Heart right ventricle (tissue), 16 donors: ENCODE data around the gene TCP11. TPM values are rescaled to one million over a fixed set of nuclear protein-coding genes. Genes with fewer than 3 reads are reported as not detected.

Experiments
- ATAC-seq, 8 donors: fragments of 200-7000 bp; cut with Tn5 transposase; one replicate each; pipeline ENCODE4 v1.9.1; 2020; ENCODE audit warnings: mild to moderate bottlenecking in 8 of 8, moderate library complexity in 8 of 8, moderate number of reproducible peaks in 1 of 8
- DNase-seq, 2 donors: peaks; one replicate each; pipeline ENCODE4 v3.0.0-alpha.2; 2020
- H3K27ac ChIP-seq, 10 donors: fragments of 200-600 bp; sonication (generic) in 2 of 10; one replicate each; pipeline versions ENCODE4 v1.5.0 to v1.8.0; 2020 to 2022; ENCODE audit warnings: mild to moderate bottlenecking in 3 of 10
- H3K27me3 ChIP-seq, 7 donors: fragments of 200-600 bp; one replicate each; pipeline ENCODE4 v1.8.0; 2021 to 2022; ENCODE audit warnings: mild to moderate bottlenecking in 2 of 7
- H3K36me3 ChIP-seq, 9 donors: fragments of 200-600 bp; sonication (generic) in 1 of 9; one replicate each; pipeline versions ENCODE4 v1.5.0 to v1.8.0; 2020 to 2022; ENCODE audit warnings: mild to moderate bottlenecking in 2 of 9
- H3K4me1 ChIP-seq, 9 donors: fragments of 200-600 bp; sonication (generic) in 1 of 9; one replicate each; pipeline versions ENCODE4 v1.5.0 to v1.8.0; 2020 to 2022; ENCODE audit warnings: mild to moderate bottlenecking in 4 of 9
- H3K4me3 ChIP-seq, 10 donors: fragments of 200-600 bp; sonication (generic) in 2 of 10; one replicate each; pipeline versions ENCODE4 v1.5.0 to v1.8.0; 2020 to 2022; ENCODE audit warnings: mild to moderate bottlenecking in 7 of 10, moderate library complexity in 2 of 10
- H3K9me3 ChIP-seq, 11 donors: fragments of 200-600 bp in 10 of 11; sonication (generic) in 2 of 11; one replicate each; pipeline versions ENCODE4 v1.5.0 to v1.8.0; 2013 to 2022; ENCODE audit warnings: mild to moderate bottlenecking in 2 of 11, control low read depth in 1 of 11, moderate library complexity in 1 of 11
- CTCF ChIP-seq, 9 donors: fragments of 200-600 bp; sonication (generic) in 2 of 9; IDR thresholded peaks; one replicate each; pipeline versions ENCODE4 v1.5.0 to v1.8.0; 2021 to 2022; ENCODE audit warnings: antibody characterized with exemption in 9 of 9, mild to moderate bottlenecking in 5 of 9, moderate library complexity in 1 of 9
- WGBS, 2 donors: extraction: QIAGEN DNeasy Blood & Tissue Kit; methylation state at CpG; one replicate each; pipeline ENCODE4 v1.1.7; 2013; ENCODE audit warnings: inconsistent platforms in 1 of 2; 5-methylcytosine and 5-hydroxymethylcytosine counted together
- intact Hi-C, 10 donors: fragments of 100-400 bp; cut with DNase I; formaldehyde crosslinking; loops; one replicate each; pipeline versions ENCODE4 v1.11.1 to v1.14.2; 2022
- polyA plus RNA-seq, 2 donors: library from polyadenylated mRNA; stranded (reverse); fragments of 200-250 nt; gene quantifications; one replicate each; pipeline ENCODE4 v1.2.3, GENCODE V29; 2013
- total RNA-seq, 10 donors: library from RNA; stranded (reverse); fragmentation: NEBNext Ultra II Directional in 3 of 10; extraction: Animal tissue kit (Norgen Biotek cat#: 25700) in 3 of 10; gene quantifications; one replicate each; pipeline versions ENCODE4 v1.2.1 to v1.2.4, GENCODE V29; 2021 to 2023
- donor health status: Arrhythmogenic right ventricular cardiomyopathy.
- donor health status: ischemic (EF 13 %, LVEDD 7.1; RV severe dilation, severe dysfunction).
- donor health status: healthy with polysubstance abuse.
- donor health status: DM: no; HTN: yes; CAD: no.
- donor health status: DM: no; HTN: no; CAD: no.
- donor health status: ischemic (EF 25% LVEDD 6.9; RV normal size, moderate dysfunction).
- donor health status: ischemic (EF 25% LVEDD 5.7; RV mildly dilated, moderate dysfunction).
- donor health status: healthy.
- donor health status: DM: yes; HTN: yes; CAD: no.
- donor health status: Ischemic cardiomyopathy.
- donor health status: ischemic (EF 35%, LVEDD 5.7; RV mildly dilated, moderate dysfunction).
- donor health status: nonischemic (EF 11% LVEDD 7.7; RV severe dilation, severe dysfunction).
- donor health status: DM: yes; HTN: yes; CAD: no.
- donor health status: PGD.
- donor health status: ischemic (EF 29% LVEDD 5.4; RV normal size, mild dysfunction).
- donor health status: nonischemic (EF 23%, LVEDD 6.1; RV moderate dilation, normal function).

The TCP11 gene
- total and polyA plus RNA-seq, 12 donors, result 0.03 TPM; not detected in 11

DNA sequence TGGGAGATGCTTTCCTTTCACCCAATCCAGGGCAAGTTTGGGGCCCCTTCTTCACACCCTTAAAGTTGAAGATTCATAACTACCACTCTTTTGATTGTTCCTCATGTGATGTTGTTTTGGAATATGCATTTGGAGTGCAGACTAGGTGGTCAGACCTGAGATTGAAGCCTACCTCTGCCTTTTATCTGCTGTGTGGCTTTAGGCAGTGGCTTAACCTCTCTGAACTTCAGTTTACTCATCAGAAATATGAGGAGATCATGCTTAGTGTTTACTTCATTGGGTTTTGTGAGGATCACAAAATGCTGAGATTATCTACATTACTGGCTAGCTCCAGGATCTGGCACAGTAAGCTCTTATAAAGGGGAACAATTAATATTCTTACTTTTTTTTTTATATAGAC, 26.4 kb upstream of the TCP11 start:
- intact Hi-C loops, result no loop called here
- DNase-seq (no peak), ATAC-seq (no peak)
- peaks cover 0 to 16% (median 4%) of the 10 kb centered on the region in 9 donors for H3K4me1 ChIP-seq
- TF ChIP-seq CTCF (IDR thresholded peaks at IDR 0.05), result no peak
- no peaks in the 10 kb centered on the region for H3K36me3 ChIP-seq
- H3K4me3 ChIP-seq, result no peak overlapping the region
- H3K27me3 ChIP-seq, result peaks cover 0 to 3% (median 0%) of the 10 kb centered on the region in 7 donors
- H3K9me3 ChIP-seq, result no peaks in the 10 kb centered on the region
- H3K27ac ChIP-seq, result no peak overlapping the region

GRCh38 chr6:35166520-35166919, 25.4 kb upstream of the TCP11 start:
- no peaks in the 10 kb centered on the region for H3K36me3 ChIP-seq
- intact Hi-C loops, result no loop called here
- H3K4me1 ChIP-seq, result peaks cover 0 to 24% (median 11%) of the 10 kb centered on the region in 9 donors
- no peak for TF ChIP-seq CTCF (IDR thresholded peaks at IDR 0.05)
- 82 to 87% methylated on average over 5 of the region's 5 CpGs for WGBS, 2 donors
- no peak overlapping the region for H3K4me3 ChIP-seq
- ATAC-seq, result no peak
- no peaks in the 10 kb centered on the region for H3K9me3 ChIP-seq
- no peak overlapping the region for H3K27ac ChIP-seq
- no peak for DNase-seq
- H3K27me3 ChIP-seq, result peaks cover 0 to 3% (median 0%) of the 10 kb centered on the region in 7 donors

- DNase-seq (no peak), ATAC-seq (no peak)
- no peak overlapping the region for H3K27ac ChIP-seq
- H3K36me3 ChIP-seq, result no peaks in the 10 kb centered on the region
- H3K4me3 ChIP-seq, result no peak overlapping the region
- TF ChIP-seq CTCF (IDR thresholded peaks at IDR 0.05), result no peak
- peaks cover 0 to 24% (median 11%) of the 10 kb centered on the region in 9 donors for H3K4me1 ChIP-seq
- 89 to 91% methylated on average over 2 of the region's 2 CpGs for WGBS, 2 donors
- H3K9me3 ChIP-seq, result no peaks in the 10 kb centered on the region
- intact Hi-C loops, result no loop called here
- peaks cover 0 to 3% (median 0%) of the 10 kb centered on the region in 7 donors for H3K27me3 ChIP-seq
Measured at GRCh38 chr6:35166116-35166515, 25.0 kb upstream of the TCP11 start.

DNA sequence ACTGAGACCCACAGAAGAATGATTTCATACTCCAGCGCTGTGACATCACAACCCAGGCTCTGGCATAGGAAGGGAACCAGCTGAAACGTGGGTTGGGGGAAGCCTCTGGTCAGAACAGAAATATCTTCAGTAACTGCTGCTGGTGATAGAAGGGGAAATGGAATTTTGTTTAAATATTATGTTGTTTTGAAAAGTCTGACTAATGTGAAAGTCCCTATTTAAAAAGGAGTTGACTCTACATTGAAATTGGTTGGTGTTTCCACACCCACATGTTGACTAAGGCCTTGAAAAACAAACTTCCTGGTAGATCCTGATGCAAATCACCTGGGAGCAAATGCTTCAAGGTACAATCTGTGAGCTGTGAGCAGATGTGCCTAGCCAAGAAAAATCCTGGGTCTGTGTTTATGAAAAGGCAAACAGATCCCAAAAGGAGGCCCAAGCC, 24.5 kb upstream of the TCP11 start:
- WGBS, 2 donors, result 88 to 92% methylated on average over 2 of the region's 2 CpGs
- no peak for DNase-seq
- intact Hi-C loops, result no loop called here
- no peak for ATAC-seq
- H3K4me1 ChIP-seq, result peaks cover 0 to 24% (median 11%) of the 10 kb centered on the region in 9 donors
- H3K27ac ChIP-seq, result no peak overlapping the region
- no peaks in the 10 kb centered on the region for H3K36me3 ChIP-seq
- H3K9me3 ChIP-seq, result no peaks in the 10 kb centered on the region
- H3K4me3 ChIP-seq, result no peak overlapping the region
- no peak for TF ChIP-seq CTCF (IDR thresholded peaks at IDR 0.05)
- H3K27me3 ChIP-seq, result peaks cover 0 to 3% (median 0%) of the 10 kb centered on the region in 7 donors
